ENCODE results near the gene RPS6KA6. TPM values are rescaled to one million over a fixed set of nuclear protein-coding genes. Genes with fewer than 3 reads are reported as not detected.
"Not testable (repeated sequence)": the region's sequence is repeated elsewhere in the genome, so short reads cannot be mapped to it uniquely, and the experiment has no call there.

Gene RPS6KA6
- polyA plus RNA-seq, 1 donor = 3.8 TPM

- DNase-seq (ENCODE audit: low read depth) = no peak
Measured at GRCh38 chrX:84165711-84166110, 22.3 kb downstream of the RPS6KA6 start.

GRCh38 chrX:84162401-84162800 lies 25.6 kb downstream of the RPS6KA6 start:
- DNase-seq (ENCODE audit: low read depth) = no peak

GRCh38 chrX:84161641-84162040 lies 26.4 kb downstream of the RPS6KA6 start:
- no peak for DNase-seq (ENCODE audit: low read depth)

- no peak for DNase-seq (ENCODE audit: low read depth)
Measured at GRCh38 chrX:84160736-84161135, 27.3 kb downstream of the RPS6KA6 start.

GRCh38 chrX:84156821-84157220 lies 31.2 kb downstream of the RPS6KA6 start:
- DNase-seq (ENCODE audit: low read depth) = no peak

GRCh38 chrX:84155938-84156337 lies 32.1 kb downstream of the RPS6KA6 start:
- DNase-seq (ENCODE audit: low read depth) = no peak

GRCh38 chrX:84153538-84153937 lies 34.5 kb downstream of the RPS6KA6 start:
- no peak for DNase-seq (ENCODE audit: low read depth)

- no peak for DNase-seq (ENCODE audit: low read depth)
Measured at GRCh38 chrX:84144991-84145390, 43.0 kb downstream of the RPS6KA6 start.

GRCh38 chrX:84144281-84144680 lies 43.7 kb downstream of the RPS6KA6 start:
- DNase-seq (ENCODE audit: low read depth) = no peak

GRCh38 chrX:84133023-84133422 lies 55.0 kb downstream of the RPS6KA6 start:
- DNase-seq (ENCODE audit: low read depth) = no peak

- DNase-seq (ENCODE audit: low read depth) = no peak
Measured at GRCh38 chrX:84123585-84123984, 64.4 kb downstream of the RPS6KA6 start.

GRCh38 chrX:84118769-84119168 lies 69.2 kb downstream of the RPS6KA6 start:
- no peak for DNase-seq (ENCODE audit: low read depth)

GRCh38 chrX:84118315-84118714 lies 69.7 kb downstream of the RPS6KA6 start:
- no peak for DNase-seq (ENCODE audit: low read depth)

GRCh38 chrX:84108584-84108983 lies 79.4 kb downstream of the RPS6KA6 start:
- DNase-seq (ENCODE audit: low read depth) = no peak

GRCh38 chrX:84099120-84099519 lies 88.9 kb downstream of the RPS6KA6 start:
- DNase-seq (ENCODE audit: low read depth) = no peak

- DNase-seq (ENCODE audit: low read depth) = not testable (repeated sequence)
Measured at GRCh38 chrX:84079479-84080197, 108.4 kb downstream of the RPS6KA6 start.

- DNase-seq (ENCODE audit: low read depth) = no peak
Measured at GRCh38 chrX:84078991-84079390, 109.0 kb downstream of the RPS6KA6 start.

GRCh38 chrX:84064814-84065213 lies 123.2 kb downstream of the RPS6KA6 start:
- no peak for DNase-seq (ENCODE audit: low read depth)

- no peak for DNase-seq (ENCODE audit: low read depth)
Measured at GRCh38 chrX:84064164-84064563, 123.8 kb downstream of the RPS6KA6 start.

- no peak for DNase-seq (ENCODE audit: low read depth)
Measured at GRCh38 chrX:84047339-84047738, 140.7 kb downstream of the RPS6KA6 start.

- DNase-seq (ENCODE audit: low read depth) = peak; percentile 0
Measured at GRCh38 chrX:84046403-84046984, 141.5 kb downstream of the RPS6KA6 start.

GRCh38 chrX:84044051-84044450 lies 143.9 kb downstream of the RPS6KA6 start:
- no peak for DNase-seq (ENCODE audit: low read depth)
